ENCODE data around the gene OTOG.

The OTOG gene

GRCh38 chr11:17588166-17588565 is 41.1 kb downstream of the OTOG start:
- no peak for DNase-seq (ENCODE audit: low spot score)

- DNase-seq (ENCODE audit: low spot score) = no peak
These were observed 41.7 kb downstream of the OTOG start for GRCh38 chr11:17588721-17589120.

GRCh38 chr11:17590463-17590862 is 43.4 kb downstream of the OTOG start:
- DNase-seq (ENCODE audit: low spot score) = no peak

- no peak for DNase-seq (ENCODE audit: low spot score)
These were observed 44.2 kb downstream of the OTOG start for GRCh38 chr11:17591293-17591692.

- DNase-seq (ENCODE audit: low spot score) = no peak
These were observed 46.6 kb downstream of the OTOG start for GRCh38 chr11:17593466-17594245.

GRCh38 chr11:17594686-17595192 is 47.7 kb downstream of the OTOG start:
- no peak for DNase-seq (ENCODE audit: low spot score)

- no peak for DNase-seq (ENCODE audit: low spot score)
These were observed 48.7 kb downstream of the OTOG start for GRCh38 chr11:17595526-17596309.

- DNase-seq (ENCODE audit: low spot score) = no peak
These were observed 49.2 kb downstream of the OTOG start for GRCh38 chr11:17596310-17596669.

- no peak for DNase-seq (ENCODE audit: low spot score)
These were observed 49.7 kb downstream of the OTOG start for GRCh38 chr11:17596711-17597110.

- DNase-seq (ENCODE audit: low spot score) = no peak
These were observed 50.7 kb downstream of the OTOG start for GRCh38 chr11:17597770-17598169.

GRCh38 chr11:17598700-17599459 is 51.8 kb downstream of the OTOG start:
- peak; percentile 30 for DNase-seq (ENCODE audit: low spot score)

GRCh38 chr11:17599460-17599925 is 52.4 kb downstream of the OTOG start:
- no peak for DNase-seq (ENCODE audit: low spot score)

- DNase-seq (ENCODE audit: low spot score) = no peak
These were observed 53.5 kb downstream of the OTOG start for GRCh38 chr11:17600316-17601255.

GRCh38 chr11:17601256-17601671 is 54.2 kb downstream of the OTOG start:
- DNase-seq (ENCODE audit: low spot score) = no peak

GRCh38 chr11:17601676-17602075 is 54.6 kb downstream of the OTOG start:
- no peak for DNase-seq (ENCODE audit: low spot score)

- no peak for DNase-seq (ENCODE audit: low spot score)
These were observed 55.3 kb downstream of the OTOG start for GRCh38 chr11:17602105-17603001.

GRCh38 chr11:17603056-17603825 is 56.2 kb downstream of the OTOG start:
- no peak for DNase-seq (ENCODE audit: low spot score)

GRCh38 chr11:17604201-17604914 is 57.3 kb downstream of the OTOG start:
- DNase-seq (ENCODE audit: low spot score) = no peak

- no peak for DNase-seq (ENCODE audit: low spot score)
These were observed 57.8 kb downstream of the OTOG start for GRCh38 chr11:17604915-17605233.

All from pons (tissue), 1 donor.